ENCODE data around the gene ELOVL5.

GRCh38 chr6:53280207-53280606 is 68.5 kb downstream of the ELOVL5 start:
- TF ChIP-seq CTCF (IDR thresholded peaks at IDR 0.05) (no peak), EZH2 (IDR thresholded peaks at IDR 0.05; ENCODE audit: borderline replicate concordance, insufficient read depth, low read depth, low read length, poor library complexity, severe bottlenecking) (no peak)
